Thoracic aorta (tissue), 2 donors: Measurements from ENCODE around the gene RFPL4AL1. TPM values are rescaled to one million over a fixed set of nuclear protein-coding genes. Genes with fewer than 3 reads are reported as not detected.

Source experiments
- ATAC-seq: fragments of 150-250 bp; one replicate; pipeline ENCODE4 v1.8.0; 2017; ENCODE audit warnings: low read depth; ENCODE audit not compliant: insufficient number of reproducible peaks, low FRiP score
- DNase-seq: peaks from one replicate; pipeline ENCODE4 v3.0.0-alpha.2; 2020; ENCODE audit warnings: low spot score
- H3K27ac ChIP-seq, 2 donors: fragments of 200-600 bp; sonication (generic); 1 replicate in 1 of 2; 2 replicates in 1 of 2; pipeline ENCODE4 v1.5.1; 2016; ENCODE audit warnings: mild to moderate bottlenecking in 2 of 2, moderate library complexity in 2 of 2
- H3K27me3 ChIP-seq: fragments of 200-600 bp; sonication (generic); replicated peaks from 2 replicates; pipeline ENCODE4 v1.6.0; 2016; ENCODE audit warnings: mild to moderate bottlenecking; ENCODE audit not compliant: insufficient read depth
- H3K36me3 ChIP-seq: fragments of 200-600 bp; sonication (generic); one replicate; pipeline ENCODE4 v1.5.1; 2016
- H3K4me1 ChIP-seq, 2 donors: fragments of 200-600 bp; sonication (generic); 1 replicate in 1 of 2; 2 replicates in 1 of 2; pipeline versions ENCODE4 v1.5.1 to v1.6.0; 2016; ENCODE audit warnings: low read depth in 2 of 2, mild to moderate bottlenecking in 1 of 2; ENCODE audit not compliant: control insufficient read depth in 1 of 2
- H3K4me3 ChIP-seq: fragments of 200-600 bp; sonication (generic); 2 replicates; pipeline ENCODE4 v1.5.1; 2016; ENCODE audit warnings: mild to moderate bottlenecking
- H3K9me3 ChIP-seq: fragments of 200-600 bp; sonication (generic); 2 replicates; pipeline ENCODE4 v1.5.1; 2016
- CTCF ChIP-seq: fragments of 200-600 bp; sonication (generic); IDR thresholded peaks from one replicate; pipeline ENCODE4 v1.5.1; 2019; ENCODE audit warnings: antibody characterized with exemption
- total RNA-seq, 2 donors: library from RNA; depleted of rRNA; stranded (reverse); fragments of >200 nt; gene quantifications; one replicate each; pipeline versions ENCODE4 v1.1.0 to v1.2.3, GENCODE V29; 2016

The RFPL4AL1 gene
- total RNA-seq, 2 donors from 2014 or later: not detected

- no peak for DNase-seq
- Histone ChIP-seq H3K4me1 (no peaks in the 10 kb centered on the region), H3K9me3 (no peaks in the 10 kb centered on the region), H3K4me3 (no peak overlapping the region), H3K36me3 (no peaks in the 10 kb centered on the region), H3K27me3 (no peaks in the 10 kb centered on the region), H3K27ac (no peak overlapping the region)
- no peak for ATAC-seq
- no peak for TF ChIP-seq CTCF
Observed at GRCh38 chr19:55809381-55810058, 40.6 kb downstream of the RFPL4AL1 start.

- Histone ChIP-seq H3K9me3 (no peaks in the 10 kb centered on the region), H3K36me3 (no peaks in the 10 kb centered on the region), H3K4me1 (no peaks in the 10 kb centered on the region), H3K27ac (no peak overlapping the region), H3K27me3 (no peaks in the 10 kb centered on the region), H3K4me3 (no peak overlapping the region)
- no peak for DNase-seq
- no peak for ATAC-seq
- TF ChIP-seq CTCF: no peak
Observed at GRCh38 chr19:55811340-55811739, 42.4 kb downstream of the RFPL4AL1 start.

GRCh38 chr19:55812449-55812848 is 43.5 kb downstream of the RFPL4AL1 start:
- no peak for TF ChIP-seq CTCF
- H3K4me1 ChIP-seq: no peaks in the 10 kb centered on the region
- no peaks in the 10 kb centered on the region for H3K27me3 ChIP-seq
- H3K9me3 ChIP-seq: no peaks in the 10 kb centered on the region
- no peaks in the 10 kb centered on the region for H3K36me3 ChIP-seq
- no peak overlapping the region for H3K4me3 ChIP-seq
- no peak for DNase-seq
- H3K27ac ChIP-seq: no peak overlapping the region
- no peak for ATAC-seq

- DNase-seq (no peak), ATAC-seq (no peak)
- no peaks in the 10 kb centered on the region for H3K36me3 ChIP-seq
- no peaks in the 10 kb centered on the region for H3K9me3 ChIP-seq
- H3K27ac ChIP-seq: no peak overlapping the region
- no peaks in the 10 kb centered on the region for H3K4me1 ChIP-seq
- no peak for TF ChIP-seq CTCF
- no peaks in the 10 kb centered on the region for H3K27me3 ChIP-seq
- no peak overlapping the region for H3K4me3 ChIP-seq
Observed at GRCh38 chr19:55813906-55814305, 45.0 kb downstream of the RFPL4AL1 start.

GRCh38 chr19:55820037-55820436 is 51.1 kb downstream of the RFPL4AL1 start:
- TF ChIP-seq CTCF: no peak
- DNase-seq (no peak), ATAC-seq (no peak)
- H3K4me1 ChIP-seq: no peaks in the 10 kb centered on the region
- H3K4me3 ChIP-seq: no peak overlapping the region
- no peaks in the 10 kb centered on the region for H3K9me3 ChIP-seq
- H3K27me3 ChIP-seq: no peaks in the 10 kb centered on the region
- H3K36me3 ChIP-seq: no peaks in the 10 kb centered on the region
- no peak overlapping the region for H3K27ac ChIP-seq

Other genes starting within 250 kb of the RFPL4AL1 start
- not detected for gene SBK2, start 232.0 kb upstream of the RFPL4AL1 start, total RNA-seq
- not detected for gene SBK3, start 223.6 kb upstream of the RFPL4AL1 start, total RNA-seq
- gene ZNF579, start 188.3 kb upstream of the RFPL4AL1 start, total RNA-seq: 1 to 10 TPM; 2.4 to 3.9 TPM
- gene FIZ1, start 169.6 kb upstream of the RFPL4AL1 start, total RNA-seq: 10 to 100 TPM in 1 of 2 donors, 1 to 10 TPM in 1; 9.5 to 17.3 TPM
- 10 to 100 TPM; 21.7 to 26.4 TPM for gene ZNF524, start 168.8 kb upstream of the RFPL4AL1 start, total RNA-seq
- 10 to 100 TPM; 11.9 to 14.5 TPM for gene ZNF865, start 163.5 kb upstream of the RFPL4AL1 start, total RNA-seq
- gene ZNF784, start 144.6 kb upstream of the RFPL4AL1 start, total RNA-seq: 10 to 100 TPM in 1 of 2 donors, 1 to 10 TPM in 1; 8.5 to 13.0 TPM
- 10 to 100 TPM; 46.0 to 65.5 TPM for gene ZNF580, start 128.1 kb upstream of the RFPL4AL1 start, total RNA-seq
- 10 to 100 TPM in 1 of 2 donors, 1 to 10 TPM in 1; 6.7 to 23.8 TPM for gene ZNF581, start 125.5 kb upstream of the RFPL4AL1 start, total RNA-seq
- gene CCDC106, start 120.9 kb upstream of the RFPL4AL1 start, total RNA-seq: 10 to 100 TPM; 10.5 to 14.8 TPM
- gene U2AF2, start 114.1 kb upstream of the RFPL4AL1 start, total RNA-seq: 100 to 1,000 TPM in 1 of 2 donors, 10 to 100 TPM in 1; 77.3 to 106 TPM
- 10 to 100 TPM; 91.3 to 93.5 TPM for gene EPN1, start 93.9 kb upstream of the RFPL4AL1 start, total RNA-seq
- gene NLRP9, start 30.7 kb upstream of the RFPL4AL1 start, total RNA-seq: not detected
- not detected for gene RFPL4A, start 10.0 kb upstream of the RFPL4AL1 start, total RNA-seq
- not detected for gene NLRP11, start 62.9 kb downstream of the RFPL4AL1 start, total RNA-seq
- gene NLRP4, start 67.4 kb downstream of the RFPL4AL1 start, total RNA-seq: not detected
- not detected for gene NLRP13, start 163.2 kb downstream of the RFPL4AL1 start, total RNA-seq
- not detected for gene NLRP8, start 178.7 kb downstream of the RFPL4AL1 start, total RNA-seq
- gene NLRP5, start 217.7 kb downstream of the RFPL4AL1 start, total RNA-seq: not detected